SU-DHL-6 (cell line): Measurements from ENCODE around the gene UMODL1.

Experiments used
- CTCF ChIP-seq: fragments of 200-600 bp; sonication (generic); IDR thresholded peaks from one replicate; pipeline ENCODE4 v1.5.1; 2017; ENCODE audit warnings: antibody characterized with exemption, mild to moderate bottlenecking, low read length, moderate library complexity; ENCODE audit not compliant: insufficient read depth, poor library complexity, severe bottlenecking
- EZH2phosphoT487 ChIP-seq: fragments of 200-600 bp; sonication (generic), shearing (Covaris generic); conservative IDR thresholded peaks from 2 replicates; pipeline ENCODE4 v1.6.1; 2018; ENCODE audit warnings: mild to moderate bottlenecking, antibody characterized with exemption, low read length, moderate library complexity, mixed read lengths

- no peak for TF ChIP-seq EZH2phosphoT487
- no peak for TF ChIP-seq CTCF
Observed at GRCh38 chr21:42048870-42049577, 22.1 kb upstream of the UMODL1 start.
